Activated T-helper 17 cell treated with anti-CD3 and anti-CD28 coated beads, Interleukin-2, amount 50 U/mL, for 72 hours (primary cell): Measurements from ENCODE around the gene ZNF106. TPM values are rescaled to one million over a fixed set of nuclear protein-coding genes. Genes with fewer than 3 reads are reported as not detected.

Source experiments
- total RNA-seq, 2 donors: library from RNA; stranded (reverse); gene quantifications; one replicate each; pipeline ENCODE4 v1.2.3, GENCODE V29; 2022

Gene ZNF106
- total RNA-seq, 2 donors from 2014 or later: 55.1 to 58.1 TPM

Other genes starting within 250 kb of the ZNF106 start
- gene GANC, start 217.9 kb downstream of the ZNF106 start, total RNA-seq: 10 to 100 TPM; 27.6 to 29.2 TPM
- 10 to 100 TPM; 43.5 to 46.8 TPM for gene TMEM87A, start 217.7 kb downstream of the ZNF106 start, total RNA-seq
- gene CAPN3, start 131.6 kb downstream of the ZNF106 start, total RNA-seq: 1 to 10 TPM; 3.2 to 4.6 TPM
- 10 to 100 TPM; 48.4 to 58.8 TPM for gene SNAP23, start 4.5 kb upstream of the ZNF106 start, total RNA-seq
- 10 to 100 TPM; 18.7 to 21.4 TPM for gene LRRC57, start 57.7 kb upstream of the ZNF106 start, total RNA-seq
- 10 to 100 TPM; 43.4 to 61.7 TPM for gene HAUS2, start 57.7 kb upstream of the ZNF106 start, total RNA-seq
- gene STARD9, start 84.5 kb upstream of the ZNF106 start, total RNA-seq: 10 to 100 TPM in 1 of 2 donors, 1 to 10 TPM in 1; 9.5 to 10.9 TPM
- gene CDAN1, start 246.0 kb upstream of the ZNF106 start, total RNA-seq: 10 to 100 TPM; 20.4 to 23.7 TPM